HG03196 (cell line): ENCODE results near the gene FGF13.

Experiments
- ATAC-seq: cut with Tn5 transposase; IDR thresholded peaks from one replicate; pipeline ENCODE4 v1.9.1; 2021; ENCODE audit not compliant: unreplicated experiment

The FGF13 gene

GRCh38 chrX:138711399-138712347 is at the start of gene FGF13:
TSS of gene FGF13 (minus strand) at chrX:138711717. CDS start at chrX:138711003, 714 bp downstream.
- no peak for ATAC-seq

DNA sequence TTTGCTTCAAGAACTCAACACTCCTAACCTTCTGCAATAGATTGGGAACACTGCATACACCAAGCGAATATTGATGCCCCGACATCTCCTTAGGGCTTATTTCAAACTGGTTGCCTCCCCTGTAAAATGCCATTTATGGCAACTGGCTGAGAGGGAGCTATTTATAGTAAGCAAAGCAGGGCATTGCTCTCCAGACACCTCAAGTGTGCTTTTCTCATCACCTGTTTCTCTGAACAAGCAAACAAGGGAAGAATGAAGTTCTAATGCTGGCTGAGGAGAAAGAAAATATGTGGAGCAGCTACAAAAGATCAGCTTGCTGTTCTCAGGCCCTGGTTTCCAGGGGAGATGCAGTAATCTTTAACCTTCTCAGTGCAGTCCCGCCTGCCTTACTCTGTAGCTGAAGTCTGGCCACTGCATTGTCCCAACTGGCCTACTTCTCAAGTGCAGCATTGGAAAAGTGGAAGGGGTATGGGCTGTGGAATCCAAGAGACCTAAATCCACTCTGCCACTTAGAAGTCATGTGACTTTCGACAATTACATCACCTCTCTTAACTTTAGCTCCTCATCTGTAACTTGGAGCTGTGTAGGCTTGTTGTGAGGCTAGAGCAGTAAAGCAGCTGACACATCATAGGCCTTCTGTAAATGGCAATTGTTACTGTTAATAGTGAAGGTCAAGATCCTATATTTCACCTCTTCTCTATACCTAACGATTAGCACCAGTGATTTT is 47.9 kb upstream of the FGF13 start:
- no peak for ATAC-seq

GRCh38 chrX:138756234-138756633 is 44.7 kb upstream of the FGF13 start:
- no peak for ATAC-seq

DNA sequence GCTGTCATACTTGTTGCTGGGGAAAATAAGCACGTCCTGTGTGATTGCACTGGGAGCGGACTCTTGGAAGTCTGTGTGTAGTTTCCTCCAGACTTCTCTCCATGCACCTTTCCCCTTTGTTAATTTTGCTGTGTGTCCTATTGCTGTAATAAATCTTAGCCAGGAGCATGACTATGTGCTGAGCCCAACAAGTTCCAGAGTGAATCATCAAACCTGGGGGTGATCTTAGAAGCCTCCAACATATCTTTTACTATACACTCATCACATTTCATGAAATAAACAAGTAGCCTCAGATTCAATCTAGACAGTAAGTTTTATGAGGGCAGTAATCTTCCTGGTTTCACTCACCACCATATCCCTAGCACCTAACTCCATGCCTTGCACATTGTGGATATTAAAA is 43.3 kb upstream of the FGF13 start:
- no peak for ATAC-seq

DNA sequence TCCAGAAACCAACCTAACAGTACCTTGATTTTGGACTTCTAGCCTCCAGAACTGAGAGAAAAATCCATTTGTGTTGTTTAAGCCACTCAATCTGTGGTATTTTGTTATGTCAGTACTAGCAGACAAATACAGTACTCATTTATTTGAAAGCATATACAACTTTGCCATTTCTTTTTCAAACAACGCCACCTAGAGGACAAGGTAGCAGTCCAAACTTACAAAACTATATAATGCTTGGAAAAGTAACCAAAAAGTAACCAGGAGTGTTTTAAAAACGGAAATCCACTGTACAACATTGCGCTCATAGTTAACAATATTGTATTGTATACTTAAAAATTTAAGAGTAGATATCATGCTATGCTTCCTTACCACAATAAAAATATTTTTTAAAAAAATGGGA is 37.0 kb upstream of the FGF13 start:
- no peak for ATAC-seq

GRCh38 chrX:138745196-138745595 is 33.7 kb upstream of the FGF13 start:
- ATAC-seq = no peak

DNA sequence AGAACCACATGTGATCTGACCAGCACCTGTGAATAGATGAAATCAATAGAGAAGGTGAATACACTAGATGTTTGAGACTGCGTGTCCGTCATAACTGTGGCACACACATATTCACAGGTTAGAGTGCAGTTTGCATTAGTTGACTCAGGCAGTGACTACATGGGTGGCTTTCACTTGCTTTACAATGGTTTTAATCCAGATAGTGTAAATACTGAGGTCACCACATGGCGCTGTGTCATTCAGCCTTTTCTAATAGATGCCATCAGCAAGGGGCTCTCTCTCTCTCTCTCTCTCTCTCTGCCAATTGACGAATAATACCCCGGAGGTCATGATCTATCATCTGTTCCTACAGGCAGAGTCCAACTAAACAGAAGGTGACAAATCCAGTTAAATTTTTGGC is 30.7 kb upstream of the FGF13 start:
- ATAC-seq = no peak

GRCh38 chrX:138740341-138740740 is 28.8 kb upstream of the FGF13 start:
- ATAC-seq = no peak

DNA sequence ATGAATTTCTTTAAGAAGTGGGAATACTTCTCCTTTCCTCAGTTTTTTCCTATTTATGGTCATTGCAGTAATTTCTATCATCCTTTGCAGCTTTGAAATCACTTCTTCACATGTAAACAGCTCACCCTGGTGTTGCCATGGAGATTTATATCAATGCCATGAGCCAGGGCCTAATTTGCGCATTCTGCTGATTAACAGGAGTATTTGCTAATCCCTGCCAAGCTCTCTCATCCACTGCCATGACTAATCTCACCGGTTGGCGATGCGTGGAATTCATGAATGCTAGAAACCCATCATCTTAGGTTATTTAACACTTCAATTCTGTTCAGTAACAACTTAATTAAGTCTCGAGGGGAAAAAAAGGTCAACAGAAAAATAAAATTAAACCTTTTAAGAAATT is 11.8 kb upstream of the FGF13 start:
- no peak for ATAC-seq

- no peak for ATAC-seq
Observed at GRCh38 chrX:138719396-138719795, 7.9 kb upstream of the FGF13 start.

- ATAC-seq = no peak
Observed at GRCh38 chrX:138718941-138719340, 7.4 kb upstream of the FGF13 start.

DNA sequence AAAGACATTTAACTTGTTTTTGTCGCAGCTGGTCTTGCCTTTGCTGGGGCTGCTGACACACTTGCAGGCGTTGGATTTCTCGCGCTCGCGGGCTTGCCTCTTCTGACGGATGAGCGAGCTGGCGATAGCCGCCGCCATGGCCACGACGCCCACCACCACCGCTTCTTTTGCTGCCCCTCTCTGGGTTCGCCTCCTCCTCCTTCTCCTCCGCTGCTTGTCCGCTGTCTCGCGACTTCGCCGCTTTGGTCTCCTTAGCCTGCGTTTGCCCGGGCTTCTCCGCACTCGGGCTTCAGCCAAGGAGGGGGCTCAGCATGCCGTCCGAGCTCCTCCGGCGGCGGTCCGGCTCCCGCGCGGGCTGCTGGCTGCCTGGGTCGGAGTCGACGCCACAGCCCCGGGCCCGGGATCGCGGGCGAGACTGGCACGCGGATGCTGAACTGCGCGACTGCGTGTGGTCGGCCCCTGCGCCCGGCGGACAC is 613 bp downstream of the FGF13 start:
- ATAC-seq = no peak

GRCh38 chrX:138709886-138710791 is 1.4 kb downstream of the FGF13 start:
- ATAC-seq = no peak

DNA sequence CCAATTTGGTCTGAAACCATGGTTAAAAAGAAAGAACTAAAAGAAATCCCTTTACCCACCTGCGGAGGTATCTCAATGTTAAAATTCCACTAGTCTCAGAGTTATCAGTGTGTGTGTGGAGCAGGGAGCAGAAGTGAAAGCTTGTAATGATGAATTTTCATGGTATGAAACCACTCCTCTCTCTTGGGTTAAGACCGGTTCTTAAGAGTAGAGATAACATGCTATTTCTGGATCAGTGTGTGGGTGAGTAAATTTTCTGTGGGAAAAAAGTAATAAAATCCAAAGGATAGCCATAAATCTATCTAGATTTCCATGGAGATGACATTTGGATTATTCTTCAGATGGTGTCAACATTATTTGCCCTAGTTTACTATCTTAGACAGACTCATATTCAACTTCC is 3.2 kb downstream of the FGF13 start:
- ATAC-seq = no peak

- no peak for ATAC-seq
Observed at GRCh38 chrX:138704596-138704995, 6.9 kb downstream of the FGF13 start.

- no peak for ATAC-seq
Observed at GRCh38 chrX:138704101-138704500, 7.4 kb downstream of the FGF13 start.

GRCh38 chrX:138692591-138692990 is 18.9 kb downstream of the FGF13 start:
- ATAC-seq = no peak

DNA sequence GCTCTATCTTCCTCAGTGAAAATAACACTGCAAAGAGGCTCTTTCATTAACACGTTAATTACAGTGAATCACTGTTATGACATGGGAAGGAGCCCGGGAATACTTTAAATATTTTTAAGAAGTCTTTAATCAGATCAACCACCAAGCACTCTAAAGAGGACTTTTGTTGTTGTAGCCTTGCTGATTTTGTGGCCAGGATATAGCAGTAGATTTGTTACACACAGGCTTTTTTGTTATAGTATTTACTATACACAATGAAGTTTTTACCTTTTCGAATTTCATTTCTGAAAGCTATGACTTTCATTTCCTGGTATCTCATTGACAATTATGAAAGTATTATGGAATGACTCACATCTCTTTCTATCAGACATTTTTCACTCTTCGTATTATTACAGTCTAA is 20.3 kb downstream of the FGF13 start:
- no peak for ATAC-seq

DNA sequence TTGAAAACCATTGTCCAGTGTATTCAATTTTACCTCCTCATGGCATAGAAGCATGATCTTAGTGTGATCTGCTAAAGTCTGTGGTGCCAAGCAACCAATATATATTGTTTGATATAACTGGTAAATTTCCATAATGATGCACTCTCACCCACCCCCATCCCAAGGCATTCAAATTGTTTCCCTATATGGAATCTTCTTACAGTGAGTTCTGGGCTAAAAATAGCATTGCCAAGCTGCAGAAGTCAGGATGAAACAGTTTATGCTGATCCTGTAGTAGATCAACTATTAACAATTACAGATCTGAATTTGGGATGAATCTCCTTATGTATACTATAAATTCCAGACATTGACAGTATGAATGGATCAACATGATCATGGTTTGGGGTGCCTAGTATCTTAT is 20.9 kb downstream of the FGF13 start:
- ATAC-seq = no peak

DNA sequence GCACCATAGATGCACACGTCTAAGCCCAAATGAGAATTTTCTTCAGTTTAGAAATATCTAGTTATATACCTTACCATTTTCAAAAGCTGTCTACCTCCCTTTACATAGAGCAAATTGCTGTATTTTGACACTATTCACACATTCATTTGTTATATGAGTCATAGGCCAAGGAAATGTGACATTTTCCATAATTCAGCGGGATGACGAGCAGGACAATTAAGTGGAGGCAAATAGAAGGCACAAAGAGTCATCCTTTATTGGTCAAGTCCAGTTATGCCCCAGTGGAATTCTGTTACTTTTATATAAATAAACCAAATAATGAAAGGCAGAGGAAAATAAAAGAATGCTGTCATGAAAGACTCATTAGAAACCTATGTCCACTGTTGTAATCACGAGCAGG is 27.9 kb downstream of the FGF13 start:
- no peak for ATAC-seq

GRCh38 chrX:138669693-138670092 is 41.8 kb downstream of the FGF13 start:
- ATAC-seq = no peak
